HPDE6-E6E7 (cell line): ENCODE data around the gene RIMKLB.
A peak's percentile ranks its signal among the peaks of the same experiment; 100 is the strongest.

Experiments
- DNase-seq: peaks from one replicate; pipeline ENCODE4 v3.0.0; 2011; ENCODE audit warnings: missing footprints; ENCODE audit errors: extremely low spot score

Gene RIMKLB

GRCh38 chr12:8697476-8698131, at the start of gene RIMKLB:
Gene RIMKLB (plus strand): TSS chr12:8697991. CDS start chr12:8713867, 15,876 bp downstream.
- DNase-seq = peak; percentile 44

- no peak for DNase-seq
Observed at GRCh38 chr12:8648576-8649205, 49.1 kb upstream of the RIMKLB start.

GRCh38 chr12:8655421-8655820, 42.4 kb upstream of the RIMKLB start:
- no peak for DNase-seq

GRCh38 chr12:8658346-8658745, 39.4 kb upstream of the RIMKLB start:
- DNase-seq = peak; percentile 50

- no peak for DNase-seq
Observed at GRCh38 chr12:8661016-8661415, 36.8 kb upstream of the RIMKLB start.

GRCh38 chr12:8661751-8662150, 36.0 kb upstream of the RIMKLB start:
- DNase-seq = no peak

- no peak for DNase-seq
Observed at GRCh38 chr12:8662593-8662992, 35.2 kb upstream of the RIMKLB start, which contains the start of gene MFAP5. Gene MFAP5 (minus strand): TSS chr12:8662826. CDS start chr12:8662104, 722 bp downstream.

- no peak for DNase-seq
Observed at GRCh38 chr12:8664228-8664913, 33.4 kb upstream of the RIMKLB start.

- no peak for DNase-seq
Observed at GRCh38 chr12:8665759-8666158, 32.0 kb upstream of the RIMKLB start.

- no peak for DNase-seq
Observed at GRCh38 chr12:8667270-8667669, 30.5 kb upstream of the RIMKLB start.

- DNase-seq = no peak
Observed at GRCh38 chr12:8668441-8668840, 29.4 kb upstream of the RIMKLB start.

GRCh38 chr12:8672381-8672780, 25.4 kb upstream of the RIMKLB start:
- DNase-seq = no peak

GRCh38 chr12:8675591-8676036, 22.2 kb upstream of the RIMKLB start:
- no peak for DNase-seq

- no peak for DNase-seq
Observed at GRCh38 chr12:8676651-8677050, 21.1 kb upstream of the RIMKLB start.

- no peak for DNase-seq
Observed at GRCh38 chr12:8677362-8677761, 20.4 kb upstream of the RIMKLB start.

- DNase-seq = peak; percentile 72
Observed at GRCh38 chr12:8678661-8679111, 19.1 kb upstream of the RIMKLB start.

GRCh38 chr12:8680533-8680932, 17.3 kb upstream of the RIMKLB start:
- DNase-seq = no peak

- DNase-seq = peak; percentile 38
Observed at GRCh38 chr12:8681129-8681884, 16.5 kb upstream of the RIMKLB start.

- no peak for DNase-seq
Observed at GRCh38 chr12:8685051-8685450, 12.7 kb upstream of the RIMKLB start.

- DNase-seq = peak; percentile 44
Observed at GRCh38 chr12:8687846-8688601, 9.8 kb upstream of the RIMKLB start.

GRCh38 chr12:8689681-8690080, 8.1 kb upstream of the RIMKLB start:
- no peak for DNase-seq
